LNCAP (cell line): Measurements from ENCODE around the gene SNX6.

Source experiments
- TF ChIP-seq, protein P1 (sequence below): fragments of 450-650 bp; IDR thresholded peaks from 2 replicates; pipeline ENCODE4 v1.5.1; 2017; ENCODE audit warnings: mild to moderate bottlenecking

SNX6 gene

DNA sequence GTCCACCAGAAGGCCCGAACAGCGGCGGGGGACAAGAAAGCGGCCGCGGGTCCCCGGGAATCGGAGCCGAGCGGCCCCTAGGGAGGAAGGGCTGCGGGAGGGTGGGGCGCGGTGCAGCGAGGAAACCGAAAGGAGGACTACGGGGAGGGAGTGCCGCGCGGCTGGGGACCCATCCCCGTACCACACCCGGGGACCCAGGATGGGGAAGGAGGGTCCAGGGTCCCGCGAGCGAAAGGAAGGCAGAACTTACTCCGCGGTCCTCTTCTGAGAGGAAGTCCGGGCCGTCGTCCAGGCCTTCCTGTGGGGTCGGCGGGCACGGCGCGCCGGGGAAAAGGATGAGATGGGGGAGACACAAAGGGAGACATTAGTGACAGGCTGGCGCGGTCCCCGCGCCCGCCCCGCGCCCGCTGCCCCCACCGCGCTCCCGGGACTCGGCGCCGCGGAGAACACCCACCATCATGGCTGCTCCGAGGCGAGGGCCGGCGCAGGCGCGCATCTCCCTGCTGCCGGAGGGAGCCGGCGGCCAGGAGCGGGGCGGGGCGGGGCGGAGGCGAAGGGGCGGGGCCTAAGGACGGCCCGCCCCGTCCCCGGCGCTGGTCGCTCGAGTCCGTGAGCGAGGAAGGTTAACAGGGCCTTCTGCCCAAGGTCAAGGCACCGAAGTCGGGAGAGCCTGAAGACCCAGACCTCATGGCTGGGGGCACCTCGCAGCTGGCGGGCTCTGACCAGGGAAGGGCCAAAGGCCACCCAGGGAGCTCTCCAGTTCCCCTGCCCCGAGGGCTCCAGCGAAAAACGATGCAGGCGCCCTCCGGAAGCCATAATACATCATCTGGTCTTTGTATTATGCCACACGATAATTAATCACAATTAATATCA lies at the start of gene SNX6:
TSS of gene SNX6 (minus strand) at position 492 of the 873 bp plus-strand sequence. CDS start at position 460, 32 bp downstream.
- TF ChIP-seq, protein P1, sequence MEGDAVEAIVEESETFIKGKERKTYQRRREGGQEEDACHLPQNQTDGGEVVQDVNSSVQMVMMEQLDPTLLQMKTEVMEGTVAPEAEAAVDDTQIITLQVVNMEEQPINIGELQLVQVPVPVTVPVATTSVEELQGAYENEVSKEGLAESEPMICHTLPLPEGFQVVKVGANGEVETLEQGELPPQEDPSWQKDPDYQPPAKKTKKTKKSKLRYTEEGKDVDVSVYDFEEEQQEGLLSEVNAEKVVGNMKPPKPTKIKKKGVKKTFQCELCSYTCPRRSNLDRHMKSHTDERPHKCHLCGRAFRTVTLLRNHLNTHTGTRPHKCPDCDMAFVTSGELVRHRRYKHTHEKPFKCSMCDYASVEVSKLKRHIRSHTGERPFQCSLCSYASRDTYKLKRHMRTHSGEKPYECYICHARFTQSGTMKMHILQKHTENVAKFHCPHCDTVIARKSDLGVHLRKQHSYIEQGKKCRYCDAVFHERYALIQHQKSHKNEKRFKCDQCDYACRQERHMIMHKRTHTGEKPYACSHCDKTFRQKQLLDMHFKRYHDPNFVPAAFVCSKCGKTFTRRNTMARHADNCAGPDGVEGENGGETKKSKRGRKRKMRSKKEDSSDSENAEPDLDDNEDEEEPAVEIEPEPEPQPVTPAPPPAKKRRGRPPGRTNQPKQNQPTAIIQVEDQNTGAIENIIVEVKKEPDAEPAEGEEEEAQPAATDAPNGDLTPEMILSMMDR = no peak

DNA sequence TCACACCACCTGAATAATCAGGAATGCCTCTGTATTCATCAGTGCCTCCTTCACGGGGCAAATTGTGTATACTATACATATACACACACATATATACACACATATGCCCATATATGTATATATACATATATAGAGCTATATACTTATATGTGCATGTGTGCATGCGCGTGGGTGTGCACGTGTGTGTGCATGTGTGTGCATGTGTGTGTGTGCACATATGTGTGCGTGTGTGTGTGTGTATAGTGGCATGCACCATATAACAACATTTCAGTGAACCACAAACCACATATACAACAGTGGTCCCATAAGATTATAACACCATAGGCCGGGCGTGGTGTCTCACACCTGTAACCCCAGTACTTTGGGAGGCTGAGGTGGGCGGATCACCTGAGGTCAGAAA lies 48.8 kb upstream of the SNX6 start:
- TF ChIP-seq, protein P1 = no peak

DNA sequence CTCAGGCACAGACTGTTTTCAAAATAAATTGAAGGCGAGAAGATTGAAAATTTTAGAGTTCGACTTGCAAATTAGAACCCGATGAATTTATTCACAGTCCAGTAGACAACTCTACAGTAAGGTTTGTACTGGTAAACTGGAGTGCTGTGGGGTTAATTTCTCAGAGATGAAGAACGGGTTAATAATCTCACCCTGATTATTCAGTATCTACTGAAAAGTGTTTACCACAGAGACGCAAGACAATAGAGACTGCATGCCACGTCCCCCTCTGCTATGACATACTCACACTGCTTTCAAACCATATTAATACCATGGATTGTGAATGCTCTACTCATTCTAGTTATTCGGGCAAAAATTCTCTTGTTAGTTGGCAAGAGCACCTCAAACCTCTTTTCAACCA lies 48.4 kb upstream of the SNX6 start:
- TF ChIP-seq, protein P1 = no peak

DNA sequence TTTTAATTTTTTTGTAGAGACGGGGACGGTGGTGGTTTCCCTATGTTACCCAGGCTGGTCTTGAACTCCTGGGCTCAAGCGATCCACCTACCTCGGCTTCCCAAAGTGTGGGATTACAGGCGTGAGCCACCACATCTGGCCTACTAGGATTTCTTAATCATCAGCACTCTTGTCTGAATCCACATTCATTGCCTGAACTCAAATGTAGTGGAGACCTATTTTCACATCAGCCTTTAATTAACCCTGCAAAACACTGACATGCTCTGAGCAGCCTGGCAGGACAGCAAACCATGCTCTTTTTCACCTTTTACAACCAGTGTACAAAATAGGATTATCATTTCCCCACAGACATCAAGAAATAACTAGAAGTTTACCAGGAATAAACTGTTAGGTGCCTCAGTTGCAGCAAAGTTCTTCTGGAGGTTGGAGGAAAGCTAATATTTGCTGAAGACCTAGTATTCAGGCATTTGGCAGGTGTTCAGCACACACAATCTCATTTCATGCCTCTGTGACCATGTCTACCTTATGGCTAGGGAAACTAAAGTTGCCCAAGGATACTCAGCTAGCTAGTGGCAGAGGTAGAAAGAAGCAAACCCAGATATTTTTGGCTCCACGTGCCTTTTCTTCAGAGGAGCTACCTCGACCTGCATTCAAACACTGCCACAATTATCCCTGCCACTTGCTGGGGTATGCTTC lies 46.7 kb upstream of the SNX6 start:
- TF ChIP-seq, protein P1 = no peak

DNA sequence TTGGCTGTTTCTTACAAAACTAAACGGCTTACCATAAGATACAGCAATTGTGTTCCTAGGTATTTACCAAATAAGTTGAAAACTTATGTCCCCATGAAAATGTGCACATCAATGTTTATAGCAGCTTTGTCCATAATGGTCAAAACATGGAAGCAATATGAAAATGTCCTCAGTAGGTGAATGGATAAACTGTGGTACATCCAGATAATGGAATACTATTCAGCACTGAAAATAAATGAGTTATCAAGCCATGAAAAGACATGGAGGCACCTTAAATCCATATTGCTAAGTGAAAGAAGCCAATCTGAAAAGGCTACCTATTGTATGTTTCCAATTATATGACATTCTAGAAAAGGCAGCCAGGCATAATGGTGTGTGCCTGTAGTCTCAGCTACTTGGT lies 43.8 kb upstream of the SNX6 start:
- TF ChIP-seq, protein P1 = no peak

DNA sequence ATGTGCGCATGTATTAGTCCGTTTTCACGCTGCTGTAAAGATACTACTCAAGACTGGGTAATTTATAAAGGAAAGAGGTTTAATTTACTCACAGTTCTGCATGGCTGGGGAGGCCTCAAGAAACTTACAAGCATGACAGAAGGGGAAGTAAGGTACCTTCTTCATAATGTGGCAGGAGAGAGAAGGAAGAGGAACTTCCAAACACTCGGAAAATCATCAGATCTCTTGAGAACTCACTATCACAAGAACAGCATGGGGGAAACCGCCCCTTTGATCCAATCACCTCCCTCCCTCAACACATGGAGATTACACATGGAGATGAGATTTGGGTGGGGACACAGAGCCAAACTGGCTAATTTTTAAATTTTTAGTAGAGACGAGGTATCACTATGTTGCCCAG lies 41.8 kb upstream of the SNX6 start:
- TF ChIP-seq, protein P1 = no peak

DNA sequence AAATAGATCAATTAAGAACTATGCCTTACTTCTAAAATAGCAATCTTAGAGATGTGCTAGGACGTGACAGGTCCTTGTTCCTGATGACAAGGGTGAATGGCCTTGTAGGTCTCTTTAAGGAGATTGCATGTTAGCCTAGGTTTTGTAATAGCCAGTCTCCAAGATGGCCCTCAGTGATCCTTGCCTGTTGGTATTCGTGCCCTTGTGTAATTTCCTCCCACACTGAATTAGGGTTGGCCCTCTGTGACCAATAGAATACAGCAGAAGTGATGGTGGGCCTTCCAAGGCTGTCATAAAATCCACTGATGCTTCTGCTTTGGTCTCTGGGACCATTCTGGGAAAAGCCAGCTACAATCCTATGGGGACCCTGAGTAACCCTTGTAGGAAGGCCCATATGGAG lies 38.2 kb upstream of the SNX6 start:
- TF ChIP-seq, protein P1 = no peak
